GM10248 (cell line): Measurements from ENCODE around the gene SLC13A3.

ENCODE experiments used
- CTCF ChIA-PET: fragments of 300-600 bp; sonication (Branson Sonifier 250); formaldehyde crosslinking; extraction: SDS; loops from one replicate; lab custom pipeline; 2021; ENCODE audit warnings: antibody characterized with exemption; lab: Yijun Ruan, JAX
- POLR2A ChIA-PET: fragments of 350-650 bp; sonication (Branson Sonifier 250); formaldehyde crosslinking; extraction: SDS; loops from one replicate; lab custom pipeline; 2020; ENCODE audit warnings: antibody characterized with exemption; lab: Yijun Ruan, JAX
- DNase-seq: peaks from one replicate; pipeline ENCODE4 v3.0.0; 2012; ENCODE audit errors: extremely low spot score
- TF ChIP-seq, protein P1 (sequence below): IDR thresholded peaks from 2 replicates; pipeline ENCODE4 v1.5.1; 2012; ENCODE audit warnings: mild to moderate bottlenecking, low read depth; ENCODE audit errors: extremely low read depth, missing control alignments, control extremely low read depth

Gene SLC13A3

DNA sequence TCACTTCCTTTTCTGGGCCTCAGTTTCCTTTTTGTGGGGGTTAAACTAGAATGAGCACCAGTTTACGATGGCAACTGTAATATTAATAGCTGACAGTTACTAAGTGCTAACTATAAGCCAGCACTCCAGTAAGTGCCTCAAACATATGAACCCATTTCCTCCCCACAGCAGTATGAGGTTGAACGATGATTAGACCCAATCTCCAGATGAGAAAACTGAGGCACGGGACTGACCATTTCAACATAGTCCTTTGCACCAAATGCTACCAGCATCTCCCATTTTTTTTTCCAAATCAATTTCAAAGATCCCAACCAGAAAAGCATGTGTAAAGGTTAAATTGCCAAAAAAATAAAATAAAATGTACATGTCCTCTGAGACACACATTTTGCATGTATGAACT lies 7.1 kb downstream of the SLC13A3 start:
- no peak for DNase-seq
- ChIA-PET POLR2A (no interaction called here), CTCF (no interaction called here)
- TF ChIP-seq, protein P1, sequence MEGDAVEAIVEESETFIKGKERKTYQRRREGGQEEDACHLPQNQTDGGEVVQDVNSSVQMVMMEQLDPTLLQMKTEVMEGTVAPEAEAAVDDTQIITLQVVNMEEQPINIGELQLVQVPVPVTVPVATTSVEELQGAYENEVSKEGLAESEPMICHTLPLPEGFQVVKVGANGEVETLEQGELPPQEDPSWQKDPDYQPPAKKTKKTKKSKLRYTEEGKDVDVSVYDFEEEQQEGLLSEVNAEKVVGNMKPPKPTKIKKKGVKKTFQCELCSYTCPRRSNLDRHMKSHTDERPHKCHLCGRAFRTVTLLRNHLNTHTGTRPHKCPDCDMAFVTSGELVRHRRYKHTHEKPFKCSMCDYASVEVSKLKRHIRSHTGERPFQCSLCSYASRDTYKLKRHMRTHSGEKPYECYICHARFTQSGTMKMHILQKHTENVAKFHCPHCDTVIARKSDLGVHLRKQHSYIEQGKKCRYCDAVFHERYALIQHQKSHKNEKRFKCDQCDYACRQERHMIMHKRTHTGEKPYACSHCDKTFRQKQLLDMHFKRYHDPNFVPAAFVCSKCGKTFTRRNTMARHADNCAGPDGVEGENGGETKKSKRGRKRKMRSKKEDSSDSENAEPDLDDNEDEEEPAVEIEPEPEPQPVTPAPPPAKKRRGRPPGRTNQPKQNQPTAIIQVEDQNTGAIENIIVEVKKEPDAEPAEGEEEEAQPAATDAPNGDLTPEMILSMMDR = no peak

DNA sequence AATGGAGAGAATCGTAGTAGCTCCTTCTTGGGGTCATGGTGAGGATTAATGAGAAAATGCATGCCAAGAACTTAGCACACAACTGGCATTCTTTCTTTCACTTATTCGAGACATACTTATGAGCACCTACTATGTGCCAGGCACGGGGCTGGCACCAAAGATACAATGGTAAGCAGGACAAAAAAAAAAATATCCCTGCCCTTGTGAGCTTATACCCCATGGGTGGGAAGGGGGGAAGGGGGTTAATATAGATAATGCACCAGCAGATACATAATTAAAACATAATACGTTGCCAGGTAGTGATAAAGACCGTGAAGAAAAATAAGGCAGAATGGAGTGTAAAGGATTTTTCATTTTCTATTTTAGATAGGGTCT lies 8.3 kb downstream of the SLC13A3 start:
- TF ChIP-seq, protein P1 = no peak
- DNase-seq = no peak
- ChIA-PET POLR2A (no interaction called here), CTCF (no interaction called here)

DNA sequence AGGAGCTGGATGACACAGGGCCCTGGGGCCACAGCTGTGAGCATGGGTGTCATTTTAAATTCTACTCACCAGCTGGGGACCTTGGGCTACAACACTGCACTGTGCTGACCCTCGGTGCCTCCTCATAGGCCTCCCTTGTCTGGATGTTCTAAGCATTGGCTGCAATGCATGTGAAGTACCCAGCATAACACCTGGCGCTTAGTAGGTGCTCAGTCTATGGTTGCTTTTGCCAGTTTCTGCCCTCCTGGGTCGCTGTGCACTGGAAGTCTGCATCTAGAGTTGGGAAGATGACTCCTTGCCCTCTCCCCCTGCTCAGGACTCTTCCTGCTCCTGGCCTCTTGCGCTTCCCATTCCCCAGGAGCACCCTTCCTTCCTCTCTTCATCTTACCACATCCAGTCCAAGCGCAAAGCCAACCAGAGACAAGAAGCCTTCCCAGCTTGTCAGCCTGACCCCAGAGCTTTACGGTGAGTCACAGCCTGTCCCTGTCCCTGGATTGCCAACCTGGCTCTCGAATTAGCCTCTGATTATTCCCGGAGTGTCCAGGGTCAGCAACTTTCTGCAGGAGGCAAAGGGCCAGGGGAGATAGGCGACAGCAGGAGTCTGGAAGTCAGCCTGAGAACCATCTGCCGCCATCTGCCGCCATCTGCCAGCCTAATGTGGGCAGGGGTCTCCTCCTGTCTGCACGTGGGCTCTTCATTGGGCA lies 8.8 kb downstream of the SLC13A3 start:
- TF ChIP-seq, protein P1 = no peak
- DNase-seq = no peak
- ChIA-PET POLR2A (no interaction called here), CTCF (no interaction called here)

GRCh38 chr20:46641424-46641823 lies 9.8 kb downstream of the SLC13A3 start:
- TF ChIP-seq, protein P1 = no peak
- CTCF ChIA-PET = no interaction called here
- POLR2A ChIA-PET = no interaction called here
- no peak for DNase-seq

- DNase-seq = no peak
- TF ChIP-seq, protein P1 = no peak
- CTCF ChIA-PET = no interaction called here
- POLR2A ChIA-PET = no interaction called here
Observed at GRCh38 chr20:46640536-46641311, 10.5 kb downstream of the SLC13A3 start.

GRCh38 chr20:46640044-46640443 lies 11.2 kb downstream of the SLC13A3 start:
- POLR2A ChIA-PET = no interaction called here
- TF ChIP-seq, protein P1 = no peak
- CTCF ChIA-PET = no interaction called here
- DNase-seq = no peak
